ENCODE data around the gene SGPL1.

Gene SGPL1

DNA sequence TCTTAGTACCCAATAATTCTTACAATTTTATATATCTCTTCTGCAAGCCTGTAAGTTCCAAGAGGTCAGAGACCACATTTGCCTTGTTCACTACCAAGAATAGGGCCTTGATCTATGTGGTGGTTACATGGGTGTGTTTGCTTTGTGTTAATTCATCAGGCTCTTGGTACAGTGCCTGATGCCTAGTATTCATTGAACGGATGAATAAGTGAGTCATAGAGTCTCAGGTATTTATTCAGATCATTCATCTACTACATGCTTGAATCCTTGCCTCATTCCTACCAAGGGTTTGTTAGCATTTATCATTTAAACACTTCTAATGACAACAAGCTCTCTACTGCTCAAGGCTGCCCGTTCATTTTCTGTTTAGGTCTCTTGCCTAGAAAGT lies 11.3 kb upstream of the SGPL1 start:
- Histone ChIP-seq H3K4me3 (no peak overlapping the region), H3K27ac (no peak overlapping the region)
- TF ChIP-seq, protein P1, sequence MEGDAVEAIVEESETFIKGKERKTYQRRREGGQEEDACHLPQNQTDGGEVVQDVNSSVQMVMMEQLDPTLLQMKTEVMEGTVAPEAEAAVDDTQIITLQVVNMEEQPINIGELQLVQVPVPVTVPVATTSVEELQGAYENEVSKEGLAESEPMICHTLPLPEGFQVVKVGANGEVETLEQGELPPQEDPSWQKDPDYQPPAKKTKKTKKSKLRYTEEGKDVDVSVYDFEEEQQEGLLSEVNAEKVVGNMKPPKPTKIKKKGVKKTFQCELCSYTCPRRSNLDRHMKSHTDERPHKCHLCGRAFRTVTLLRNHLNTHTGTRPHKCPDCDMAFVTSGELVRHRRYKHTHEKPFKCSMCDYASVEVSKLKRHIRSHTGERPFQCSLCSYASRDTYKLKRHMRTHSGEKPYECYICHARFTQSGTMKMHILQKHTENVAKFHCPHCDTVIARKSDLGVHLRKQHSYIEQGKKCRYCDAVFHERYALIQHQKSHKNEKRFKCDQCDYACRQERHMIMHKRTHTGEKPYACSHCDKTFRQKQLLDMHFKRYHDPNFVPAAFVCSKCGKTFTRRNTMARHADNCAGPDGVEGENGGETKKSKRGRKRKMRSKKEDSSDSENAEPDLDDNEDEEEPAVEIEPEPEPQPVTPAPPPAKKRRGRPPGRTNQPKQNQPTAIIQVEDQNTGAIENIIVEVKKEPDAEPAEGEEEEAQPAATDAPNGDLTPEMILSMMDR (IDR thresholded peaks at IDR 0.05): no peak
- DNase-seq (ENCODE audit: low spot score): no peak

DNA sequence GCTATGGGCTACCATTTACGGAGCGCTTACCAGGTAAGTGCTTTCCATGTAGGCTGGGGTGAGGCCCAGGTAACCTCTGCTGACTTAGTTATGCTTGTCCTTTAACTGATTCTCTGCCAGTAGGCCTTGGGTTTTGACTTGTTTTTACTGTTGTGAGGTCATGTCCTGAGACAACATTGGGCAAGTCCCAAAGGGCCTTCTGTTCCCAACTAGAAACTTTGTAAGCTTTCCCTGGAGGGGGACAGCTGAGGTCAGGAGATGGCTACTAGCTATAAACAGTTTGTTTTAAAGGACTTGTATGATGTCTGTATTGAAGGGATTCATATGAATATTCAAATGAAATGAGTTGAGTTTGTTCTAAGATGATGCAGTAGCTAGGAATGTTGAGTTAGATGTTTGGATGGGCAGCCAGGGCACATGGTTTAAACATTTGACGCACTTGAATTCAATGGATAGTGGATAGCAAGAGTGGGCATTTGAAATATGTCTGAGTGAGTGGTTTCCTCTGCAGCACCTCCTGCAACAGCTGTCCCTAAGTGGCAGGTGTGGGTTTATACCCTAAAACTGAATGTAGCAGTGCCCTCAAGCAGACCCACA lies 10.0 kb upstream of the SGPL1 start:
- H3K4me3 ChIP-seq: no peak overlapping the region
- TF ChIP-seq, protein P1 (IDR thresholded peaks at IDR 0.05): no peak
- no peak overlapping the region for H3K27ac ChIP-seq
- no peak for DNase-seq (ENCODE audit: low spot score)

DNA sequence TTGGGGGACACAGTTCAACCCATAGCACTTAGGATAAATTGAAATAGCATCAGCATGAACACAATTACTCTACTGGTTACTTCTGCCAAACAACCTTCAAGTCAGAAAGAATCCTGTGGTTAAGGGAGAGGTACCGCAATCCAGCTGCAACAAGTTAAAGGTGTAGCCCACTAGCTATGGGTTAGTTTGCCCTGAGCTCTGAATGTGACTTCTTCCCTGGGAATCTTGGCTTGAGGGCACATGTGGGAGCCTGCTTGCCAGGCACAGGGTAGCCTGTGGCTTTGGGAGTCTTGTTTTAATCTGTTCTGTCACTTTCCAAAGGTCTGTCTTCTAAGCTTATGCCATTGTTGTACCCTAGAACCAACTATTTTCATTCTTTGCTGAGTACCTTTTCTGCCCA lies 8.9 kb upstream of the SGPL1 start:
- H3K4me3 ChIP-seq: no peak overlapping the region
- no peak overlapping the region for H3K27ac ChIP-seq
- DNase-seq (ENCODE audit: low spot score): no peak
- TF ChIP-seq, protein P1 (IDR thresholded peaks at IDR 0.05): no peak

- no peak overlapping the region for H3K27ac ChIP-seq
- TF ChIP-seq, protein P1 (IDR thresholded peaks at IDR 0.05): no peak
- no peak for DNase-seq (ENCODE audit: low spot score)
- H3K4me3 ChIP-seq: no peak overlapping the region
Observed at GRCh38 chr10:70807556-70807955, 8.2 kb upstream of the SGPL1 start.

DNA sequence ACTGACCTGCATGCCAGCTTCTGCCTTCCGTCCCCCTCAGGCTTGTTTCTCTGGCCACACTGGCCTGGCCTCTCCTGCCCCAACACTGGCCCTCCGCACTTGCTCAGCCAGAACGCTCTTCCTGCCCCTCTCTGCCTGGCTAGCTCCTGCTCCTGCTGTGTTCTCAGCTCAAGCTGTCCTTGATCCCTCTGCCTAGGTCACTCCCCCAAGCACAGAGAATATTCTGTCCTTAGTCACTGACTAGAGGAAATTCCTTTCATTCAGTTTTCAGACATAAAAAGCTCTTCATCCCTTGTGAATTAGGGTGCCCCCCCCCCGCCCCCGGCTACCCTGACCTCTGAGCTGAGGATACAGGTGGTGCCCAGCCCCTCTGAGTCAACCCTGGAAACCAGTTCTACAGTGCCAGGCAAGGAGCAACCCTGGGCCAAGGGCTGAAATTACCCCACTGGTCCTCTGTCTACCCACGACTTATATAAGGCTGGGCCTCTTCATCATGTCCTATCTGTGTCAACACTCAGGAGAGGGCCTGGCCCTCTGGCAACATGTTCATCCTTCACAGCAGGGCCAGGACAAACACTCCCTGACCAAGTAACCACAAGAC lies 6.6 kb upstream of the SGPL1 start:
- TF ChIP-seq, protein P1 (IDR thresholded peaks at IDR 0.05): no peak
- Histone ChIP-seq H3K27ac (no peak overlapping the region), H3K4me3 (no peak overlapping the region)
- DNase-seq (ENCODE audit: low spot score): no peak

- no peak overlapping the region for H3K4me3 ChIP-seq
- no peak for DNase-seq (ENCODE audit: low spot score)
- TF ChIP-seq, protein P1 (IDR thresholded peaks at IDR 0.05): no peak
- no peak overlapping the region for H3K27ac ChIP-seq
Observed at GRCh38 chr10:70809726-70810125, 6.0 kb upstream of the SGPL1 start.

DNA sequence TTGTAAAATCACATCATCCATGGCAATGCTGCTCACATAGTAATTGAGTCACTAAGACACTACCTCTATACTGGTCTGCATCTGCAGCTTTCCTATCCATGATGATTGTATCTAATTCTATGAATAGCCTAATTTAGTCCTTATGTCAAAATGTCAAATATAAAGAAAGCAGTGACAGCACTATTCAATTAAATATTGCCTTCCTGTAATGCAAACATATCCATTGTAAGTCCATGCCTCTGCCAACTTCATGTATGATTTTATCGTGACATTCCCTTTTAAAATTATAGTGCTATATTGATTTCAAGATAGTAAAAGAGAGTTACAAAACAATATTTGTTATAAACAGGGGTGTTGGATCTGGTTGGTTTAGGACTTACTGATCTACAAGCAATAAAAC lies 4.8 kb upstream of the SGPL1 start:
- DNase-seq (ENCODE audit: low spot score): no peak
- TF ChIP-seq, protein P1 (IDR thresholded peaks at IDR 0.05): no peak
- no peak overlapping the region for H3K4me3 ChIP-seq
- H3K27ac ChIP-seq: no peak overlapping the region
